Measurements from ENCODE around the gene RABL6.
A peak's percentile ranks its signal among the peaks of the same experiment; 100 is the strongest.

Gene RABL6

DNA sequence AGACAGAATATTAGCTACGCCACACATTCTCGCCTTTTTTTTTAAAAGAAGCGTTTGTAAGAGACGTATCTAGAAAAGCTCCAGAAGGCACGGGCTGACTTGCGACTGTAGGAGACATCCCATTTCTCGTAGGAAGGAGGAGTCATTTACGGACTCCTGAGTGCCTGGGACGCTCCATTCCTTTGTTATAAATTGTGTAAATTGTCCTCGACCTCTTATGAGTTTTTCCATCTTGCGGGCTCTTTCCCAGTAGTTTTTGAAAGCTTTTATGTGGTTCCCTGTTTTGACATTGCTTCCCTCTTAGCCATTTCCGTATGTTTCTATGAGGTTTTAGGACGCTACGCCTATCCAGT is 1.0 kb downstream of the RABL6 start:
- no peak for DNase-seq (ENCODE audit: low read depth)
- in situ Hi-C loops (cut with HindIII; ENCODE audit: low sequenced_read_pairs) = no loop called here
- peak overlapping the region; percentile 86 for H3K4me3 ChIP-seq (ENCODE audit: low read depth, low read length)
- TF ChIP-seq, protein P1, sequence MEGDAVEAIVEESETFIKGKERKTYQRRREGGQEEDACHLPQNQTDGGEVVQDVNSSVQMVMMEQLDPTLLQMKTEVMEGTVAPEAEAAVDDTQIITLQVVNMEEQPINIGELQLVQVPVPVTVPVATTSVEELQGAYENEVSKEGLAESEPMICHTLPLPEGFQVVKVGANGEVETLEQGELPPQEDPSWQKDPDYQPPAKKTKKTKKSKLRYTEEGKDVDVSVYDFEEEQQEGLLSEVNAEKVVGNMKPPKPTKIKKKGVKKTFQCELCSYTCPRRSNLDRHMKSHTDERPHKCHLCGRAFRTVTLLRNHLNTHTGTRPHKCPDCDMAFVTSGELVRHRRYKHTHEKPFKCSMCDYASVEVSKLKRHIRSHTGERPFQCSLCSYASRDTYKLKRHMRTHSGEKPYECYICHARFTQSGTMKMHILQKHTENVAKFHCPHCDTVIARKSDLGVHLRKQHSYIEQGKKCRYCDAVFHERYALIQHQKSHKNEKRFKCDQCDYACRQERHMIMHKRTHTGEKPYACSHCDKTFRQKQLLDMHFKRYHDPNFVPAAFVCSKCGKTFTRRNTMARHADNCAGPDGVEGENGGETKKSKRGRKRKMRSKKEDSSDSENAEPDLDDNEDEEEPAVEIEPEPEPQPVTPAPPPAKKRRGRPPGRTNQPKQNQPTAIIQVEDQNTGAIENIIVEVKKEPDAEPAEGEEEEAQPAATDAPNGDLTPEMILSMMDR (IDR thresholded peaks at IDR 0.05; ENCODE audit: low read depth, low read length, missing control alignments) = no peak

DNA sequence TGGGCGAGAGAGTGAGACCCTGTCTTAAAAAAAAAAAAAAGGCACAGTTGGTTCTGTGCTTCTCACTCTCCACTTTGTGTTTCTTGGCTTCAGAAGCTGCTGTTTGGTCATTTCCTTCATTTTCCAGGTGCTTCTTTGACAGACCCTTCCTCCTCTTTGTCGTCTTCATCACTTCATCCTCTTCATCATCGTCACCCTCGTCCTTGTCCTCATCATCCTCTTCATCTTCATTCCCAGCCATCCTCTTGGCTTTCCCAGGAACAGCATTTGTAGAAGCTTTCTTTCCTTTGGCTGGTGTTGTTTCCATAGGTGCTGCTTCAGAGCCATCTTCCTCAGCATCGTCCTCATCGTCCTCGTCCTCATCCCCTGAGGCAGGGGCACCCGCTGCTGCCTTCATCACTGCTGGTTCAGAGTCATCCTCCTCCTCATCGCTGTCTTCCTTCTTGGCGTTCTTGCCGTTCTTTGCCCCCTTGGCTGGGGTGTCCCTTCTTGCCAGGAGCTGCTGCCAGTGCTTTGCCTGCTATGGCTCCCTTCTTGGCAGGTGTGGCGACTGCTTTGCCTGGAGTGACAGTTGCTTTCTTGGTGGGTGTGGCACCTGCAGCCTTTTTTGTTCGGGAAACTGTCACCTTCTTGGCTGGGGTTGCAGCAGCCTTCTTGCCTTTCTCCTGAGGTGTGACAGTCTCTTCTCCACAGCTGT is 7.1 kb downstream of the RABL6 start:
- in situ Hi-C loops (cut with HindIII; ENCODE audit: low sequenced_read_pairs) = loop anchor here (10.0 kb wide), 1 partner anchor 70 kb away; the partner anchor contains the start of gene TRAF2
- H3K4me3 ChIP-seq (ENCODE audit: low read depth, low read length) = no peak overlapping the region
- DNase-seq (ENCODE audit: low read depth) = no peak
- TF ChIP-seq, protein P1 (IDR thresholded peaks at IDR 0.05; ENCODE audit: low read depth, low read length, missing control alignments) = no peak

DNA sequence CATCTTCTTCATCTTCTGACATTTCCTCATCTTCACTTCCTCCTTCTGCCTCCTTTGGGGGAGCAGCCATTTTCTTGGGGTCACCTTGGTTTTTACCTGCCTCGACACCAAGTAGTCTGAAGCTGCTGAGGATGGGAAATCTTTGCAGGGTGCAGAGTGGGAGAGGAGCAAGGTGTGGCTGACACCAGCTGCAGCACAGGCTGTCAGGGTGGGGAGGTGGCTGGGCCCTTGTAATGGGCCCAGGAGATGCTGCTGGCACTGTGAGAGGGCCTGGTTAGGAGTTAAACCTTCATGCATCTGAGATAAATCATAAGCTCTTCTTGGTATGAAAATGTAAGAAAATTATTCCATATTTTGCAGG is 7.7 kb downstream of the RABL6 start:
- DNase-seq (ENCODE audit: low read depth) = no peak
- H3K4me3 ChIP-seq (ENCODE audit: low read depth, low read length) = no peak overlapping the region
- TF ChIP-seq, protein P1 (IDR thresholded peaks at IDR 0.05; ENCODE audit: low read depth, low read length, missing control alignments) = no peak
- in situ Hi-C loops (cut with HindIII; ENCODE audit: low sequenced_read_pairs) = loop anchor here (10.0 kb wide), 1 partner anchor 69 kb away; the partner anchor contains the start of gene TRAF2

DNA sequence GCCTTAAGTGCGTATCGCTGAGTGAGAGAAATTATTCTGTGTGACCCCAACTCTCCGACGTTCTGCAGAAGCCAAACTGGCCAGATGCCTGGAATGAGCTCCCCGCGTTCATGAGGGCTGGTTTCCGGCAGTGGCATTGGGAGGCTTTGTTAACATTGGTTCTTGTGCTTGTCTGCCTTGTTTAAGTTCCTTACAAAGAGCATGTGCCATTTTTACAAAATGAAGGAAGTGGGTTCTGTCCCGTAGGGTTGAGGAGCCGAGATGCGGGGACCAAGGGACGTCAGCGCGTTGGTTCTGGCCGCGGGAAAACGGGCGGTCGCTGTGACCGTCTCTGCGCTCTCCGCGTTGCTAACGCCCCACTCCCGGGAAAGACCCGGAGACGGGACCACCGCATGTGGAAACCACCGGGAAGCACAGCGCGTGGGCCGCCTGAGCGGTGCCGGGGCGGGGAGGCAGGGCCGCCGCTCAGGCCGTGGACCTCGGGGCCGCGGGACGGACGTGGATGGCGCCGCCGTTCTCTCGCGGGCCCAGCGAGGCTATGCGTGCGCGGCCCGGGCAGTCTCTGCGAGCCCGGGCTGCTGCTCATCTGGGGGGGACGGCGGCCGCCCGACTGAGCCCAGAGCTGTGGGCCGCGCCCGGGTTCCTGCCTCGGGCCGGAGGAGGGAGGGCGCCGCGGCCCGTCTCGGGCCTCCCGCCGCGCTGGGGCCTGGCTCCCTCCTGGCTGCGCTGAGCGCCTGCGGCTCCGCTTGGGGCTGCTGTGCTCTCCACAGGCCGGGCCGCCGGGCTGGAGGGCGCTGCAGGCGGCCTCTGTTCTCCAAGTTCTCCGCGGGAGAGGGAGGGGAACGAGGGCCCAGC is 13.4 kb downstream of the RABL6 start:
- H3K4me3 ChIP-seq (ENCODE audit: low read depth, low read length) = peak overlapping the region; percentile 26
- TF ChIP-seq, protein P1 (IDR thresholded peaks at IDR 0.05; ENCODE audit: low read depth, low read length, missing control alignments) = no peak
- DNase-seq (ENCODE audit: low read depth) = no peak
- in situ Hi-C loops (cut with HindIII; ENCODE audit: low sequenced_read_pairs) = no loop called here

DNA sequence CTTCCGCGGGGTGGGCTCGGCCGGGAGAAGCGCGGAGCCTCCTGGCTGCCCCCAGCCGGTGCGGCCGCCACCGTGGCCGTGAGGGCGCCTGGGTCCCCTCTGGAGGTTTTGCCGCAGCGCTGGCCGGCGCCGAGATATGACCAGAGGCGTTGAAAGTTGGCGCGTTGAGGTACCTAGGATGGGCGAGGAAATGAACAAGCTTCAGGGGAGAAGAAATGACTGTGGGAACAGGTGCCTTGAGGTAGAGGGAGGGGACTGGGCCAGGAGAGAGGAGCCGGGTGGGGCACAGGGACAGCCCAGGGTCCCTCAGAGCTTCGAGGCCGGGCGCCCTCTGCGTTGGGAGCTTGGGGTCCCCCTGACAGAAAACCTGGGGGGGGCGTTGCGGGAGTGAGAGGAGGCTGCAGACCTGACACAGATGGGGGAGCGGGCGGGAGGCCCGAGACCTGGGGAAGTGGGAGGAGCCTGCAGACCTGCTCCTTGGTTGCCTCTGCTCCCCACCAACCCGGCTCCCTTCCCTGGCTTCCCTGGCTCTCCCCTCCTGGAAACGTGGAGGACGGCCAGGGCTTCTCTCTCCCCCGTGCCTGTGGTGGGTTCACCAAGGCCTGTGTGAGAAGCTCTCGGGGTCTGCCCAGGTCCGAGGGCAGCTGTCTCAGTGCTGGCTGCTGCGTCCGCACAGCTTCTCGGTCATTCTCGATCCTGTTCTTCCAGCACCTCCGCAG is 14.2 kb downstream of the RABL6 start:
- TF ChIP-seq, protein P1 (IDR thresholded peaks at IDR 0.05; ENCODE audit: low read depth, low read length, missing control alignments) = no peak
- peak overlapping the region; percentile 26 for H3K4me3 ChIP-seq (ENCODE audit: low read depth, low read length)
- no peak for DNase-seq (ENCODE audit: low read depth)
- in situ Hi-C loops (cut with HindIII; ENCODE audit: low sequenced_read_pairs) = no loop called here

Data from astrocyte of the cerebellum (primary cell).